NCI-H1105 (cell line): ENCODE measurements around the gene CD151.

Source experiments
- DNase-seq: peaks from one replicate; lab custom pipeline; 2025; lab: John Stamatoyannopoulos, UW

CD151 gene

GRCh38 chr11:858053-858761 lies 25.5 kb downstream of the CD151 start:
- DNase-seq: no peak

- DNase-seq: no peak
These were observed 26.1 kb downstream of the CD151 start for GRCh38 chr11:858762-859339.

DNA sequence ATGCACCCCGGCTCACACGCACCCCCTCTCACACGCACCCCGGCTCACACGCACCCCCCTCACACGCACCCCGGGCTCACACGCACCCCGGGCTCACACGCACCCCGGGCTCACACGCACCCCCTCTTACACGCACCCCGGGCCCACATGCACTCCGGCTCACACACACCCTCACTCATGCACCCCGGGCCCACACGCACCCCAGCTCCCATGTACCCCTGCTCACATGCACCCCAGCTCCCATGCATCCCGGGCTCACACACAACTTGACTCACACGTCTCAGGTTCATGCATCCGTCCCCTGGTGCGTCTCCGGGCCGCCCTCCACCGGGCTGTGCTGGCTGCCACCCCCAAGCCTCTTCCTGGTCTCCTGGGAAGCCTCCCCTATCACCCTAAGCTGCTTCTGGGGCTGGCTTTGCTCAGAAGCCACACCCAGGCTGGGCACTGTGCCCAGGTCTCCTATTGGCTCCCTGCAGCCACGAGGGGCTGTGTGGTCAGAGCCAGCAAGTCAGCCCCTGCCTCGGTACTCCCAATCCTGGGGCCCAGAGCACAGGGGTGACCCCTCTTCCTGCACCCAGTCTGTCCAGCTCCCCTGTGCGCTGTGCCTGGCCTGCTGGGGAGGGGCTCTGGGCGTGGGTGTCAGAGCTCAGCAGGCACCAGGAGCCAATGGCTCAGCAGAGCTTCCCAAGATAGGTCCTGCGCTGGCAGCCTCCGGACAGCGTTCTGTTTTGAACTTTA lies 26.8 kb downstream of the CD151 start:
- DNase-seq: peak; percentile 88

DNA sequence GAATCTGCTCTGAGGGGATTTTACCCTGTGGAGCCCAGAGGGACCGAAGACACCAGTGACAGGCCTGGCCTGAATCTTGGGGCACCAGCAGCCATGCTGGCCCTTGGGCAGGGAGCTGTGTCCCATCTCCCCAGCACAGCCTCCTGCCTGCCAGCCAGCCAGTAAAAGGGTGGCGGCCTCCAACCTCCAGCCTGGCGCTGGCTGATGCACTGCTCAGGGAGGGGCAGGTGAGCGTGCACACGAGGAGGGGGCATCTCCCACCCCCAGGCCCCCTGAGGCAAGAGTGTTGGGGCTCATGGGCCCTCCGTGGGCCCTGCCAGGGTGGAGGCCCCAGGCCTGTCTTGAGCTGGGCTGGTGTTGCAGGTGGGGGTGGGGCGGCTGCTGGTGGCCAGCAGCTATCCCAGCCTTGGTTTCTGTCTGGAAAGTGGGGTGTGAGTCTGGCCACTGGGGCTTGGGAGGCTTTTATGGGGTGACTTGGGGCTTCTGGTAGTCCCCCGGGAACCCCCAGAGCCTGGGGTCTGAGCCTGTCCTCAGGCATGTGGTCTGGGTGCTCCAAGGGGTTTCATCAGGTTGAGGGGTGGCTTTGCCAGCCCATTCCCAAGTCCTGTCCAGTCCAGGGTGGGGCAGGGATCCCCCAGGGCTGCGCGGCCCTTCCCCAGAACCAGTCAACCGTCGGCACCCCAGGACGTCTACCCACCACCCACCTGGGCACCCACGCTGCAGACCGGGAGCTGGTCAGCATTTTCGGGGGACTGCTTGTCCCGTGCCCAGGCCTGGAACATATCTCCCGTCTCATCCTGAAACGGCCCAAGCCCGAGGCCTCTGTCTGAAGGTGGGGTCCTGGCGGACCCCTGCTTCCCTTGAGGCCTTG lies 27.7 kb downstream of the CD151 start:
- DNase-seq: no peak

- DNase-seq: no peak
These were observed 28.3 kb downstream of the CD151 start for GRCh38 chr11:861105-861479.

GRCh38 chr11:862081-862661 lies 29.4 kb downstream of the CD151 start:
- no peak for DNase-seq

DNA sequence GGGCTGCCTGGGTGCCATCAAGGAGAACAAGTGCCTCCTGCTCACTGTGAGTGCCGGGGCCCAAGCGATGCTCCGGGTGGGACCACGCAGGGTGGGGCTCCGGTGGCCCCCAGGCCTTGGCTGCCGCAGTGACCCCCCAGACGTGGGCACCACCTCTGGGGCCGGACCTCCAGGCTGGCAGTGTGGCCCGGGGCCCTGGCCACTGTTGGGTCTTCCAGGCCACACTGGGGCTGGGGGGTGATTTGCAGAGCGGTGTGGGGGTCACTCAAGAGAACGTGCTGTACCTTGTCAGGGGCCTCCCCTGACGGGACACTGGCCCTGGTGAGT lies 29.9 kb downstream of the CD151 start:
- no peak for DNase-seq

- DNase-seq: no peak
These were observed 30.5 kb downstream of the CD151 start for GRCh38 chr11:863023-863909.

DNA sequence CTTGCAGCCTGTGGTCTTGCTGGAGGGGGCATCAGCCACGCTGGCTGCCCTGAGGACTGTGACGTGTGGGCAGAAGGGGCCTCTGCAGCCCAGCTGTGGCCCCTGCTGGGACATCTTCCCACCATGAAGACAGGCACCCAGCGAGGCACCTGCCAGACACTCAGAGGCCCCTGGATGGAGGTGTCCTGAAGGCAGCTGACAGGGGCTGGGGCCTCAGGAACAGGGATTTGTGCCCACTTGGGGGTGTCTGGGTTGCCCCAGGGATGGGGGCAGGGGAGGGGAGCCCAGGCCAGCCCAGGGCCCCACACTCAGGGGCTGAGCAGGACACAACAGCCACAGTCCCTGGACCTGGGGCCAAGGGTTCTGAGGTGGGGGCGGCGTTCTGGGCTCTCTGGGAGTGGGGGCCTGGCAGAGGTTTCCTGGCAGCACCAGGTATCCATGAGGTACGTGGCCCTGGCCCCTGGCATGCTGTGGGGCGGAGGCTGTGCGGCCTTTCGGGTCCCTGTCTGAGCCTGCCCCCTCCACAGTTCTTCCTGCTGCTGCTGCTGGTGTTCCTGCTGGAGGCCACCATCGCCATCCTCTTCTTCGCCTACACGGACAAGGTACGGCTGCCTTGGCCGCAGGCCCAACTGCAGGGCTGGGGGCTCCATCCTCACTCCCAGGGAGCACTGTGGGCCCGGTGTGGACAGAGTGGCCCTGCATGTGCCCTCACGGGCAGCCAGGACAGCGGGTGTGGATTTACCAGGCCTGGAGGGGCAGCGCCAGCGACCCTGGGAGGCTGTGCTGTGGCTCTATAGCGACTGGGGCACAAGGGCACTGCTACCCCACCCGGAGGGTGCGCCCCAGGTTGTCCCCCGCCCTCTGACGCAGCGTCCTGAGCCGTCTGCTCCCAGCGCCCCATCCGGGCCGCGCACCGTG lies 31.4 kb downstream of the CD151 start:
- DNase-seq: no peak

GRCh38 chr11:864898-865297 lies 32.1 kb downstream of the CD151 start:
- DNase-seq: no peak

DNA sequence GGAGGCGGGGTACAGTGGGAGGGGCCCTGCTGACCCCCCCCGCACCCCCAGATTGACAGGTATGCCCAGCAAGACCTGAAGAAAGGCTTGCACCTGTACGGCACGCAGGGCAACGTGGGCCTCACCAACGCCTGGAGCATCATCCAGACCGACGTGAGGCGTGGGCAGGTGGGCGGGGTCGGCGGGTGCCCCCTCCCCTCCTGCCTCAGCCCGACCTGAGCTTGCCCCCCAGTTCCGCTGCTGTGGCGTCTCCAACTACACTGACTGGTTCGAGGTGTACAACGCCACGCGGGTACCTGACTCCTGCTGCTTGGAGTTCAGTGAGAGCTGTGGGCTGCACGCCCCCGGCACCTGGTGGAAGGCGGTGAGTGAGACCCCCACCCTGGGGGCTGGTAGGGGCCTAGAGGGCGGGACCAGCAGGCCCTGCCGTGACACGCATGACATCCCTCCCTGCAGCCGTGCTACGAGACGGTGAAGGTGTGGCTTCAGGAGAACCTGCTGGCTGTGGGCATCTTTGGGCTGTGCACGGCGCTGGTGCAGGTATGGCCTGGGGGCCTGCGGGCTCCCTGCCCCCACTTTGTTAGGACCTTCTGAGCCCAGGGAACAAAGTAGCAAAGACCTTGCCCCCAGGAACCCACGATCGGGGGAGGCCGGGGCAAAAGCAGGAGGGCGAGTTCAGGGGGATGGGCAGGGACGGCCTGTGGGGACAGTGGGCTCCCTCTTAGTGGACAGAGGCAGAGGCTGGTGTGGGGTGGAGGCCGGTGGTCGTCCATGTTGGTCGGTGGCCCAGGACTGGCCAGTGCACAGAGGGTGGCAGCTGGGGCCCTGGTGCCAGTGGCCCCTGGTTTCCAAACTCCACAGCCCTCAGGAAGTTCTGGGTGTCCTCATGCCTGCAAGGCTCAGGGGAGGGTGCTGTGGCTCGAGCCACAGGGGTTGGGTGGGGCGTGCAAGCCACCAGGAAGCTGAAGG lies 33.0 kb downstream of the CD151 start:
- DNase-seq: no peak

DNA sequence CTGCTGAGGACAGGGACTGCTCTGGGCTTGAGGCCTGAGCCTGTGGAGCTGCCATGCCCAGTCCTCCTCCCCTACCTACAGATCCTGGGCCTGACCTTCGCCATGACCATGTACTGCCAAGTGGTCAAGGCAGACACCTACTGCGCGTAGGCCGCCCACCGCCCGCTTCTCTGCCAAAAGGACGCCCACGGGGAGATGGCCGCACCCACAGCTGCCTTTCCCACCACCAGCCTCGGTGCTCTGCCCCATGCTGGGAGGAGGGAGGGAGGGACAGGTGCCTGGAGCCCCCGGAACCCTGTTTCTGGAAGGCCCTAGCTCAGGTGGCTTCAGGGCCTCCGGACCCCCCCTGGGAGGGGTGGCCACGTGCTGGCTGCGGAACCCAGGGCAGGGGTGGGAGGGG lies 33.7 kb downstream of the CD151 start:
- no peak for DNase-seq

GRCh38 chr11:867856-868358 lies 35.2 kb downstream of the CD151 start:
- no peak for DNase-seq

DNA sequence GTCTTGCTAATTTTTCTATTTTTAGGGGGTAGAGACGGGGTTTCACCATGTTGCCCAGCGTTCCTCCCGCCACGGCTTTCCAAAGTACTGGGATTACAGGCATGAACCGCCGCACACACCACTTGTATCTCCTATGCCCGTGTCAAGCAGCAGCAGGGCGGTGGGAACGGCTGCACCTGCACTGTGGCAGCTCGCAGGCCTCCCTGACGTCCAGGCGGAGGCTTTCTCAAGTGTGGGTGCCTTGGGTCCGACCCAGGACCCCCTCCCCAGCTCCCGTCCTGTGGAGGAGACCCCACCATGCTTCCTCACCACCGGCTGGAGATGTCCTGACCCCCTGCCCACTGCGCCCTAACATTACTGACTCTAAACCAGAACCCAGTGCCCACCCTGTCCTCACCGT lies 35.6 kb downstream of the CD151 start:
- DNase-seq: no peak

DNA sequence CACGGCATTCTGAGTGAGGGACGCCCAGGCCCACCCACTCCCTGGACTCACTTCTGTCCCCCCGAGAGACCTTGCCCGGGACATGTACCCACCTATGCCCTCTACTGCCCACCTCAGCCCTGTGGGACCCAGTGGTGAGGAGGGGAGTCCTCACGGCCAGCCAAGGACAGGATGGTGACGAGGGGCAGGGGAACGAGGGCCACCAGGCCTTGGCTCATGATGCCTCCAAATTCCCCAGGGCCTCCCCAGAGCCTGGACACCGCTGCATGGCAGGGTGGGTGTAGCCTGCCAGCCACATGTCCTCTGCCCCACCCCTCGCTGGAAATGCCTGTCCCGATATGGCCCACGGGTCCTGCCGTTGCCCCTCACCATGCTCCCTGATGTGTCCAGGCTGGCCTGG lies 36.0 kb downstream of the CD151 start:
- DNase-seq: no peak

DNA sequence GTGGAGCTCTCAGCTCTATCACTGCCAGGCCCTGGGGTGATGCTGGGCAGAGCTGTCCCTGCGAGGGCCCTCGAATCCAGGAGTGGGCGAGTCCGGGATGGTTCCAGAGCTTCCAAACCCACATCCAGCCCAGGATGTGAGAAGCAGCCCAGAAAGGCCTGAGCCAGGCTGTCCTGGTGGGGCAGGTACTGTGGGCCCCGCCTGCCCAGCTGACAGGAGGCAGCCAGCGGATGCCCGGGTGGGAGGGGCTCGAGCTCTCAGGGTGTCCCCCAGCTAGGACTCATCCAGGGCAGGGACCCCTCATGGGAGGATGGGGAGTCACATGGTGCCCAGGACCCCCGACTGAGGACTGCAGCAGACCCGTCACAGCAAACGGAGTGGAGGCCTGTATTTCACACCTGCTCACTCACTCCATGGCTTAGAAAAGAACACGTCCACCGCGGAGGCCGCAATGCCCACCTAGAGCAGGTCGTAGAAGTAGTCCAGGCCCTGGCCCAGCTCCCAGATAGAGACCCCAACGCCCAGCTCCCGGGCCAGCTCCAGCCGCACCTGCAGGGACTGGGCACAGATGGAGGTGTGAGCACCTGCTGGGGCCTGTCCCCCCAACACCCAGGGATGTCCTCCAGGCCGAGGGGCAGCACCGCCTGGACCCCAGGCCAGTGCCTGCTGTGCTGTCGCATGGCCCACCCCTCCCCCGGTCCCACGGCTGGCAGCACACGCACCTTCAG lies 36.8 kb downstream of the CD151 start:
- DNase-seq: no peak

- DNase-seq: no peak
These were observed 37.3 kb downstream of the CD151 start for GRCh38 chr11:870127-870413.

GRCh38 chr11:870418-870817 lies 37.7 kb downstream of the CD151 start:
- DNase-seq: no peak
